Measurements from ENCODE around the gene FRMD1.

FRMD1 gene

DNA sequence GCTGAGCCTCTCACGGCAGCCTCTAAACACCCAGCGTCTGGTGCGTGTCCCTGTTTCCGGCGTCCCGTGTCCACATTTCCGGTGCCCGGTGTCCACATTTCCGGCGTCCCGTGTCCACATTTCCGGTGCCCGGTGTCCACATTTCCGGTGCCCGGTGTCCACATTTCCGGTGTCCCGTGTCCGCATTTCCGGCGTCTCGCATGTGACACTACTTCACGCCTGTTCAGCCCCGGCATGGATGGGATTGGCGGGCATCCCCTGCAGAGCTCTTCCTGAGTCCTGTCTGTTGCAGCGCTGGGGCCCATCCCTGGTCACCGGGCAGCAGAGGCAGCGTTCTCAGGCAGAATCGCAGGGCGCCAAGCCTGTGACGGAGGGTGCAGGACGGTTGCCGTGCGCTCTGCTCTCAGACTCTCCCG lies 3.2 kb downstream of the FRMD1 start:
- no peak for DNase-seq

DNA sequence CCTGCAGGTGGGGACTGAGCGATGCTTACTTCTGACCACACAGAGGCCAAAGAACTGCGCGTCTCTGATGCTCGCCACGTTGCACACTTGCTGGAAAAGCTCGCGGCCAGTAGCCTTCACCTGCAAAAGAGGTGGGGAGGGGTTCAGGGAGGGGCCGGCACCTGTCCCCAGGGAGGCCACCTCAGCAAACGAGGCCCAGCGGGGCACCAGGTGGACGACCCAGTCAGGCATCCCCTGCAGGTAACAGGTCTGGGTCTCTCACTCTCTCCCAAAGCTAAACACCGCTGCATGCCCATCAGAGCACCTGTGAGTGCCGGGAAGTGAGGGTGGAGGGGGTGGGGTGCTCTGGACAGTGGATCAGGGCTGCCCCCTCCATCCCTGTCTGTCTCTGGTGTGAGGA lies 3.8 kb downstream of the FRMD1 start:
- DNase-seq: no peak

DNA sequence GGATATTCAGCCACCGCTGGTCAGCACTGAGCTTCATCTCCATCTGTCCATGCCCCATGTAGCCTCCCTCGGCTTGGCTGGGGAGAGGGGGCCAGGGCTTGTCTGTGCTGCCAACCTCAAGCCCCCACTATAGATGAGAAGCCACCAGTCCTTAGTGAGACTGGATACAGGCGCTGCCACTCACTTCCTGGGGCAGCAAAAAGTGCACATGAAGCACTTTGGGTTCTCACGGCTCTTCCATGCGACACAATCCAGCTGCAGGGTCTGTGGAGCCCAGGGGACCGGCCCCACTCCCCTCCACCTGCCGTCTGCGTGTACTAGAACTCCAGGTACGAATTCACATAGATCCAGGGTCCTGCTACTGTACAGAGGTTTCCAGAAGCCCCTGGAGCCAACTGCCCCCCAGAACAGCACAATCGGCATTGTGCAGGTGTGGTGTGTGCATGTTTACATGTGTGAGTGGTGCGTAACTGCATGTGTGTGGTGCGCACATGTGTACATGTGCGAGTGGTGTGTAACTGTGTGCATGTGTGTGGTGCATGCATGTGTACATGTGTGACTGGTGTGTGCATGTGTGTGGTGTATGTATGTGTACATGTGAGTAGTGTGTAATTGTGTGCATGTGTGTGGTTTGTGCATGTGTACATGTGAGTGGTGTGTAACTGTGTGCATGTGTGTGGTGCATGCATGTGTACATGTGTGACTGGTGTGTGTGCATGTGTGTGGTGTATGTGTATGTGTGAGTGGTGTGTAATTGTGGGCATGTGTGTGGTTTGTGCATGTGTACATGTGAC lies 4.9 kb downstream of the FRMD1 start:
- DNase-seq: no peak

DNA sequence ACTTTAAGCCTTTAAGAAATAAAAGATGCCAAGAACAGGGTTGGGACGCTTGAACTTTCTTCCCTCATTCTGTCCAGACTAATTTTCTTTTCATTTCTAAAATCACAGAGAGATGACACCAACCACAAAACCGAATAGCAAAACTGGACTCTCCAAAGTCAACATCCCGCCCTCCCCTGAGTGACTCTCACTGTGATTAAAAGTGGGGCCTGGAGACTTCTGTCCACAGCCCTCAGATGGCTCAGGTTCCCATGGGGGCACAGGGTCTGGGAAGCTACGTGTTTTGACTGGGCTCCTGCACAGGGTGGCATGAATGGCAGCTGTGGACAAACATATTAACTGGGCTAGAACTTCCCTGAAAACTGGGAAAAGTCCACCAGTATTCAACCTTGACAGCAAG lies 6.3 kb downstream of the FRMD1 start:
- DNase-seq: no peak

DNA sequence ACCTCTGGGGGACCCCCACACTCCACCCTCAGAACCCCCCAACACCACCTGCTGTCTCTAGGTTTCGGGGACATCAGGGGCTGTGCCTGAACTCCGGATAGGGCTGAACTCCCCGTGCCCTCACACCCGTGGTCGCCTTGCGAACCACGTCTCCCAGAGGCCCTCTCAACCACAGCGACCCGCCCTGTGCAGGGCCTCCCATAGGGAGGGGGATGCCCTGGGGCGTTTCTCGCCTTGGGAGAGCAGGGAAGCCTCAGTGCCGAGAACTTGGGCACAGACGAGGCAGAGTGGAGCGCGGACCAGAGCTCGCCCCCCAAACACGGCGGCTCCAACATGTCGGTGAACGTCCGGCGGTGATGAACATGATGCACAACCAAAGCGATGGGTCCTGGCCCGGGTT lies 6.8 kb downstream of the FRMD1 start:
- no peak for DNase-seq

DNA sequence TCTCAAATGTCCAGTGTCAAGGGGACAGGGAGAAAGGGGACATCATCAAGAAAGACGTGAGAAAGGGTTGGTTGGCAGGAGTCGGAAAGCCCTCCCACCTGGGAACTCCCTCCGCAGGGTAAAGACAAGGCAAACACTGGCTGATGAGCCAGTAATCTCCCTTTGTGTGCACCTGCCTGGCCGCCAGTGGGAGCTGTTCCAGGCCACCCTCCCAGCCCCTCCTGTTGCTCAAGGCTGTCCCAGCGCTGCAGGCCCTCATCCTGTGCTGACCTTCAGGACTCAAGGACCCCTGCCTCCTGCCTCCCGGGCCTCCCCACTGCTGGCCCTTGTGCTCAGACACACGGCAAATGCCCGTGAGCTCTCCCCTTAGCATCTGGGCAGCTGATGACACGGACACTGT lies 7.4 kb downstream of the FRMD1 start:
- DNase-seq: peak; percentile 56

DNA sequence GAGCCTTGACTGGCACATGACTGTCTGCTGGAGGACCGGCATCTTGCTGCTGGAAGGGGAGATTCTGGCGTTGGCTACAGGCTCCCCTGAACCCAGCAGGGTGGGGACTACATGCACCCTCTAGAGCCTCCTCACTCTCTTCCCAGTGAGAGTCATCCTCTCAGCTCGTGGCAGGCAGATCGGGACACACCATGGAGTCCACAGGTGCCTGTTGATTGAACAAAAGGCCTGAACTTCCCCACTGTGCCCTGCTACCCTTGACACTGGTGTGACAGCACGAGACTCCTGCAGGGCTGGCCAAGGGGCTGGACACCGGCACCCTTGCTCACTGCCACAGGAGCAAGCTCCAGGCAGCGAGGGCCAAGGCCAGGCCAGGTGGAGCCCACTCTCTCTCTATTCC lies 8.2 kb downstream of the FRMD1 start:
- no peak for DNase-seq

DNA sequence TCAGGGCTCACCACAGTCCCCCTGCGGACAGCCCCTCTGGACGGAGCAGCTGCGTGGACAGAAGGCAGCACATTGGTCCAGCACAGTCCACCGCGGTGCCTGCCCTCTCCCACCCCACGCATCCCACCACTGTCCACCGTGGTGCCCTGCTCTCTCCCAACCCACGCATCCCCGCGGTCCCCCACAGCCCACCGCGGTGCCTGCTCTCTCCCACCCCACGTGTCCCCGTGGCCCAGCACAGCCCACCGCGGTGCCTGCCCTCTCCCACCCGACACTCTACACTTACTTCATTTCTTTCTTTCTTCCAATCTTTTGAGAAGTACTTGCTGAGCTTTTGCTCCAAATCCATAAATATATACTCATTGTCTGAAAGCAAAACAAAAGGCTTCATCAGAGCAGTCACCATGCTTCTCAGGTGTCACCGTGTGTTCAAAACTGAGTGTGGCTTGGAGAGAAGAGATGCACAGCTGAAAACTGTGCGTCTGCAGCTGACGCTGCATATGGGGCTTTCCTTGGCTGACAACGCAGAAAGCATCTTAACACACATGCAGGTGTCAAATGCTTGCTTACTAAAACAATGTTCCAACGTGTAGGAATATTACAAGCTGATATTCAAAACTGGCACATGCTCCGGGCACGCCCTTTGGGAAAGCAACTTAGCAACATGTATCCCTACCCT lies 11.8 kb downstream of the FRMD1 start:
- DNase-seq: no peak

DNA sequence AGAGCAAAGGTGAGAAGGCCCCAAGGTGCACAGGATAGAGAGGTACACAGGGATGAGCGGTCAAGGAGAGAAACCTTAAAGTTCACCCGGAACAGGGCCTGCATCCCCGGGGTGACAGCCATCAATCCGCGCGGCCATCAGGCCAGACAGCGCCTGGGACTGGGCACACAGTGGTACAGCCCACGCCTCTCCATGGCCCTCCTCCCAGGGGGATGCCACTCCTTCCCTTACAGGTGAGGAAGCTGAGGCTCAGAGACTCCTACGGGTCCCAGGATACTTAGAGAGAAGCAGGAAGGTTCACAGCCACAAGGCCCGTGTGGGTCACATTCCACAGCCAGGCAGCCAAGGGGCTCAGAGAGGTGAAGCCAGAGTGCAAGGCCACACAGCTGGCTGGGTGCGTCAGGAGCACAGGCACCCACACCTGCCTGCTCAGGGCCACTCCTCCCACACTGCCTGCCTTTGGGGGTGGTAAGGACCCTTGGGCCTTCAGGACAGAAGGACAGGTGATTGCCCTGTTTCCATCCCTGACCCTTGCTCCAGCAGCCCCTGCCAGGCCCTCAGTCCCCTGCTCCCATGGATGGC lies 14.7 kb downstream of the FRMD1 start:
- no peak for DNase-seq

DNA sequence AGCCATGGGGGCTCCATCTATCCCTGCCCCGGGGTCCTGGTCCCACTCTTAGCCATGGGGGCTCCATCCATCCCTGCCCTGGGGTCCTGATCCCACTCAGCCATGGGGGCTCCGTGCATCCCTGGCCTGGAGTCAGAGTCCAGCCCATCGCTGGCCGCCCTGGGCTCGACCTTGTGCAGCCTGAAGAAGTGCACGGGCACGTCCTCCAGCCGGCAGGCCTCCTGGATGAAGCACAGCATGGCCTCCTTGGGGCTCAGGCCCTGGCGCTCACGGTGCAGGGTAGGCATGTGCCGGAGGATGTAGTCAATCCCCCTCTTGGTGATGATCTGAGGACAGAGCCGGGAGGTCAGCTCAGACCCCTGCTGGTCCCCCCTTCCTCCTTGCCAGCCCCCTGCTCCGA lies 15.6 kb downstream of the FRMD1 start:
- no peak for DNase-seq

DNA sequence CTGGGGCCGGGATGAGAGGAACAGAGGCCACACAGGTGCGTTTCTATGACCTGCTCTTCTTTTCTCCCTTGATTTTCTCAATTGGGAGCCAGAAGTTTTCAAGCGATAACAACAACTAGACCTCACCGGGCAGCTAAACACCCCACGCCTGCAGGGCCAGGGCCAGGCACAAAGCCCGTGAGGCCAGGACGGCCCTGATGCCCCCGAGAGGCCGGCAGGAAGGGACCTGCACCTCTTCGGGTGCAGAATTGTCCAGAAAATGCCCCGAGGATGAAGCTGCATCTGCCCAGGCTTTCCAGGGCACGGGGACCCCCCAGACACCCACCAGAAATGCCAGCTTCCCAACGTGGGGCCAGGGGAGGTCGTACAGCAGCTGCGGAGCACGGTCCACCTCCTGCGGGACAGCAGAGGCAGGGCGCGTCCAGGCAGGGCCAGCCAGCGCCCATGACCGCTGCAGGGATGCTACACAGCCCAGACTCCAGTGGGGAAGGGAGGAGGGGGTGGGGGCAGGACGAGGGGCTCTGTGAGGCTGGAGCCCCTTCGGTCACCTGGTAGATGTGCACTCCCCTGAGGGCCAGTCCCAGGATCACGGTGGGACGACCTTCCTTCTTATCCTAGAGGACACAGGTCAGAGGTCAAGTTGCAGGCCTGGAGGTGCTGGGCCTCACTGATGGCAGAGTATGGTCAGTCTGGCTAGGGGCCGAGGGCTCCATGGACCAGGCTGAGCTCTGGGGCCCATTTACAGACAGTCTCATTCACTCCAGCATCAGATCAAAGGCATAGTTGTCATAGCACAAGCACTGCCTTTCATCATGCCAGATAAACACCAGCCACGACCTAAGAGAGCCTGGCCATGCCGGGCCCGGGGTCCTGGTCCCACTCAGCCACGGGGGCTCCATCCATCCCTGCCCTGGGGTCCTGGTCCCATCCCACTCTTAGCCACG lies 16.4 kb downstream of the FRMD1 start:
- DNase-seq: no peak

DNA sequence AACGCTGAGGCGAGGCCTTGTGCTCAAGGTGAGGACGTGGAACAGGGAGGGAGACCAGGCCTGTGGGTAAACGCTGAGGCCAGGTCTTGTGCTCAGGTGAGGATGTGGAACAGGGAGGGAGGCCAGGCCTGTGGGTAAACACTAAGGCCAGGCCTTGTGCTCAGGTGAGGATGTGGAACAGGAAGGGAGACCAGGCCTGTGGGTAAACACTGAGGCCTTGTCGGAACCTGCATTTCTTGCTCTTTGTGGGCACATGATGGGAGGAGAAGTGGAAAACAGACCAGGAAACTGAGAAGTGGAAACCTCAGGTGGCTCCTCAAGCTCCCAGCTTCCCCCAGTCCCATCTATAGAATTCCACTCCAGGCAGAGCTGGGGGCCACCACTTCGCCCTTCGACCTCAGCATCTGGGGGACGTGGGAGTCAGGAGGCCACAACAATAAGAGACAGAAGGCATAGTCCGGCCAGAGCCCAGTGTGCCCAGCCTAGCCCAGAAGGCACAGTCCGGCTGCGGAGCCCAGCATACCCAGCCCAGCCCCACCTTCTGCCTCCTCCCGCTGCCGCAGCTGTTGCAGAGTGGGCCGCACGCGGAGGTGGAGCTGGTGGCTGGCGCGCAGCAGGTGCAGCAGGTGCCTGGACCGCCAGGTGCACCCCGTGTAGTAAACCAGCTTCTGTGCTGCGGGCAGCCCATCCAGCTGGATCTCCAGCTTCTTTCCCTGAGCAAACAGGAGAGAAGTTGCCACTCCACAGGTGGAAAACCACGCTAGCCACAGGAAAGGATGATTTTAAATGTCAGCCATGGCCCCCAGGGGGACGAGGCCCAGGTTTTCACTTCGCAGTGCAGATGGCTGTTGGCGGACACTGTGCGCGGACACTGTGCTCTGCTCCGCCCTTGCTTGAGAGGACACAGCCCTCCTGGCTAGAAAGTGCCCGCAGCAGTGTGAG lies 17.5 kb downstream of the FRMD1 start:
- DNase-seq: peak; percentile 94

DNA sequence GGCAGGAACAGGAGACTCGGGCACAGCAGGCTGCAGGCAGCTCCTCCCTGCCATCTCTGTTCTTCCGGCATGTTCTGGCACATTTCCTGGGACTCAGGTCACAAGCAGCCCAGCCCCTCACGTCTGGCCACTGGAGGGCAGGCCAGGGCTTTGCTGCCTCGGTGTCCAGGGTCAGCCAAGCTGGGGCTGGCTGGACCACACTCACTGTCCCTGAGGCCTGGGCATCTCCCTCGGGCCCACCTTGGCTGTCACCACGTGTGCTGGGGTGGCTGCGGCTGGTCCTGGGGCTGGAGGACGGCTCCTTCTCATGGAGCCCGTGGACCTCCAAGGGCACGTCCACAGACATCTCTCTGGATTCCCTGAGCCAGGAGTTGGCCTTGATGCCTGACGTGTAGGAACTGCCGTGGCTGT lies 18.5 kb downstream of the FRMD1 start:
- DNase-seq: peak; percentile 38

DNA sequence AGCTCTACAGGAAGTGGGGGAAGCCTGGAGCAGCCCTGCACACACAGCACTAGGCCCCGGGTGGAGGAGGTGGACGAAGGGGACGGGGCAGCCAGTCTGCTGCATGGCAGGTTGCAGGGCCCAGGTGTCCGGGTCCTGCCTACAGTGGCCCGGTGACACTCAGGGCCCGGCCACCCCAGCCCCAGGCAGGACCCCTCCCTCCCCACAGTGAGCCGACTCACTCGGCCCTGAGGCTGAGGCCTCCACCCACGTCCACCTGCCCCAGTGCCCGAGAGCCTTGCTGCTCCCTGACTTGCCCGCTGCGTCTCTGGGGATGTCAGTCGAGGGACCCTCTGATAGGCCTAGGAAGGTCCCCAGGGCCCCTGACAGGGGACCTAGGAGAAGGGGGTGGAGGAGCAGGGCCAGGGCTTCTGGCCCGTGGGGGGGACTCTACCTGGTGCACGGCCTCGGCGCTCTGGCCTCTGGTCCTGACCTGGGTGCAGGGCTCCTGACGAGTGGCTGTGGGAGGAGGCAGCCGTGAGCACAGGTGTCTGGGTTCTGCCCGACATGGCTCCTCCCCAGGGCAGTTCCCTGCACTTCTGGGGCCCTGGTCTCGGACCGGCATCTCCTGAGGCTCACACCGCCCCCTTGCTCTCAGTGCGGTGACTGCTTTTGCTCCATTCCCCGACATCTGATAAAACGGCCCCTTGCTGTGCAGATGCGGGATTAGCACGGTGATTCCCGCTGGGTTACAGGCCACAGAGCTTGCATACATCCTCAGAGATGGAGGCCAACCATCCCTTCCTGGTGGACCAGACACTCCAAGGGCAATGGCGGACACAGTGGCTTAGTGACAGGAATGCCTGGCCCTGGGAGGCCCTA lies 20.1 kb downstream of the FRMD1 start:
- DNase-seq: no peak

DNA sequence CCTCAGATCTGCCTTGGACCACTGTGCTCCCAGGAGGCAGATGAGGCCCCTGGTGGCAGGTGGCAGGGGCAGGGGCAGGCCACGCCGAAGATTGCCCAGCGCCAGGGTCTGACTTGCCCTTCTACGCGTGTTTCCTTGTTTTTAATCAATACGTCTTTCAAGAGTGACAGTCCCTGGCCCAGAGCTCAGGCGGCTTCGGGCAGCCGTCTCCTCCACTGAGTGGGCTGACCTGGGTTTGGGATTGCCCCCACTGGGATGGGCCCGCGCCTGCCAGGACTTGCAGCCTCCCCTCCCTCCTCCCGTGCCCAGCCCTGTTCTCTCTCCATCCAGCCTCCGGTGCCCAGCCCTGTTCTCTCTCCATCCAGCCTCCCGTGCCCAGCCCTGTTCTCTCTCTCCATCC lies 21.2 kb downstream of the FRMD1 start:
- DNase-seq: no peak

DNA sequence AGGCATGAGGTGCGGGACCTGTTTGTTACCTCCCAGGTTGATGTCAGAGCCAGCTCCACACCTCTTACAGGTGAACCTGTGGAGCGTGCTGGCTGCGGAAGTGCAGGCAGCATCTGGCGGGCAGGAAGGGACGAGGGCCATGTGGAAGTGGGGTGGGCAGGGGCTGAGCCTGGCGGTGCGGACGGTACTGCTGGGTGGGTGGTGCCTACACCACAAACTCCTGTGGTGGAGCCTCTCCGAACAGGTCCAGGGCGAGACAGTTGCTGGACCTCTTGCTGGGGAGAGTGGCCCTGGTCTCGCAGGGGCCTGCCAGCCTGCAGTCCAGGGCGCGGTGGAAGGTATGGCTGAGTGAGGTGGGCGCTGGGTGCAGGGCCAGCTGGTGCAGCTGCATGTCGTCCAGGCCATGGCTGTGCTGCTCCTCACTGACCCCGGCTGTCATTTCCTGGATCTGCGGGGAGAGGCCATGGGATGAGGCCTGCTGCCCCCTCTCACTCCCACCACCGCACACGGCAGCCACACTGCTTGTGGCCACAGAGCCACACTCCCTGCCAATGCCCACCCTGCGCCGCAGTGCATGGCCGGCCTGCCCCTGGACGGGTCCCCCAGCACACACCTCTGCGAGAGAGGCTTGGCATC lies 22.0 kb downstream of the FRMD1 start:
- DNase-seq: no peak

DNA sequence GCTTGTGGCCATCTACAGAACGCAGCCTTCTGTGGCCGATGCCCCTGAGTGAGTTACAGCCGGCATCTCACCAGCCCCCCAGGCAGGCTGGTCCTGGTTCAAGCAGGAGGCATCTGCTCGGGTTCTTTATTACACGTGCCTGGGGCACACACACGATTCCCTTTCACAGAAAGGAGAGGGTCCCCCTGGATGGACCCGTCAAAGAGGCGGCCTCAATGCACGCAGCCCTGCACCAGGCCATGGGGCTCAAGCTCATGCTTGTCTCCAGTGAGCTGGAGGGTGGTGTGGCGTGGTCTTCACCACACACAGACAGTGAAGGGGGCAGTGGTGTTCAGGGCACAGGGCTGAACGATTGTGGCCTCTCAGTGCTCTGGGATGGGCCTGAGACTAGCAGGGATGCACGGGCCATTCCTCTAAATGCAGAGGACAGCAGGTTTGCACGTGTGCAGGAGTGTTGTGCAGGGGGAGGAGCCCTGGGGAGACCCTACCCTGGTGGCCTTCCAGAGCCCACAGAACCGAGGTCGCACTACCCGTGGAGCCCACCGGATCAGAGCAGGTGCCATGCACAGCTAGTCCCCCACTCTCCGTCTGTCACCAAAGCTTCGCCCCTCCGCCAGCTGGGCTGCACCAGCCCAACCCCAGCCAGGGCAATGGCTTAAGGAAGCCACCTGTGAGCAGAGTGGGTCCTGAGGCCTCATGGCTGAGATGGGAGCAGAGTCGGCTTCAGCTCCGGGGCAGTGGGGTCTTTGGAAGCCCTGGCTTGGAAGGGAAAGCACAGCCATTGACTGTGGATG lies 23.1 kb downstream of the FRMD1 start:
- no peak for DNase-seq

DNA sequence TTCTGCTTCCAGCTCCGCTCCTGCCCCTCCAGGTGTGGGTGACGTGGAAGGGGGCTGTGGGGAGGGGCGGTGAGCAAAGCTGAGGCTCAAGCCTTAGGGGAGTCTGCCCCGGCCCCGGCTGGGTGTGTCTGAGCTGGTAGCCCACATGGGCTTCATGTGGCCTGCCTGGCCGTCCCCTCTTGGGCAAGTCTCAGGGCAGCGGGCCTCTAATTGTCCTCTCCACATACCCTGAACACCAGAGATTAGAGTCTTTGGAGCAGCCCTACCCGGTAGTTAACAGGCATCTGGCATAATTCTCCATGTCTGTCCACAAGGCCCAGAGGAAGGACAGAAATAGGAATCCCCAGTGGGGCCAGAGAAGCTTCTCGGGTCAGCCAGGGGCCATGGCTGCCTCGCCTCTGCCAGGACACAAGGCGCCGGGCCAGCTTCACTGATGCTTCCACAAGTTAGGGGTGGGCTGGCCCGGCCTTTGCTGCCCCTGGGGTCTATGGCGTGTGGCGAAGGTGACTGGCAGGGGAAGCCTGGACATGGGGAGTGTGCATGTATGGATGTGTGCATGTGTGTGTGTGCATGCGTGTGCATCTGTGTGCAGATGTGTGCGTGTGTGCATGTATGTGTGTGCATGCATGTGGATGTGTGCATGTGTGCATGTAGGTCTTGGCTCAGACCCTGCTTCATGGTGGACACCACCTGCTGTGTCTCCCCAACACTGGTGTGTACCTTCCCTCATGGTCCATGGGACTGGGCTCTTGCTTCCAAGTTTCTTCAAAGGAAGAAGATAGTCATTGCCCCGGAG lies 24.0 kb downstream of the FRMD1 start:
- DNase-seq: no peak

Data from NCI-H345 (cell line).